OCI-LY1 (cell line): Measurements from ENCODE around the gene B3GAT1.

Source experiments
- H2AFZ ChIP-seq: fragments of 200-600 bp; sonication (generic), shearing (Covaris generic); 2 replicates; pipeline ENCODE4 v1.6.0; 2014; ENCODE audit warnings: antibody characterized with exemption, mild to moderate bottlenecking, low read length
- H3F3A ChIP-seq: fragments of 200-600 bp; sonication (generic), shearing (Covaris generic); 2 replicates; pipeline ENCODE4 v1.6.0; 2014; ENCODE audit warnings: mild to moderate bottlenecking, antibody characterized with exemption, low read length, moderate library complexity; ENCODE audit not compliant: insufficient read depth
- H3K27ac ChIP-seq: fragments of 200-600 bp; sonication (generic); 2 replicates; pipeline ENCODE4 v1.5.1; 2014; ENCODE audit warnings: low read length, mixed run types, mild to moderate bottlenecking, low read depth; ENCODE audit not compliant: poor library complexity, severe bottlenecking
- H3K27me3 ChIP-seq: fragments of 200-600 bp; sonication (generic); 2 replicates; pipeline ENCODE4 v1.6.0; 2014; ENCODE audit warnings: antibody characterized with exemption, mild to moderate bottlenecking, low read length, moderate library complexity; ENCODE audit not compliant: insufficient read depth
- H3K36me3 ChIP-seq: fragments of 200-600 bp; sonication (generic); 2 replicates; pipeline ENCODE4 v1.6.1; 2014; ENCODE audit warnings: mild to moderate bottlenecking, antibody characterized with exemption, low read length, moderate library complexity, mixed read lengths; ENCODE audit not compliant: insufficient read depth
- H3K4me1 ChIP-seq: fragments of 200-600 bp; sonication (generic); 2 replicates; pipeline ENCODE4 v1.5.1; 2014; ENCODE audit warnings: mild to moderate bottlenecking, low read length, moderate library complexity; ENCODE audit not compliant: insufficient read depth, severe bottlenecking
- H3K4me2 ChIP-seq: fragments of 200-600 bp; sonication (generic), shearing (Covaris generic); 2 replicates; pipeline ENCODE4 v1.6.1; 2014; ENCODE audit warnings: low read length
- H3K4me3 ChIP-seq: fragments of 200-600 bp; sonication (generic); 2 replicates; pipeline ENCODE4 v1.5.1; 2014; ENCODE audit warnings: low read length, low read depth, mild to moderate bottlenecking, mixed read lengths; ENCODE audit not compliant: poor library complexity, severe bottlenecking
- H3K79me2 ChIP-seq: fragments of 200-600 bp; shearing (Covaris generic); 2 replicates; pipeline ENCODE4 v1.6.1; 2016; ENCODE audit warnings: mixed run types, low read length, mixed read lengths; ENCODE audit not compliant: insufficient read depth
- H3K9ac ChIP-seq: fragments of 200-600 bp; sonication (generic), shearing (Covaris generic); 2 replicates; pipeline ENCODE4 v1.6.1; 2014; ENCODE audit warnings: mild to moderate bottlenecking, low read length, mixed read lengths
- H3K9me2 ChIP-seq: fragments of 200-600 bp; sonication (generic), shearing (Covaris generic); 2 replicates; pipeline ENCODE4 v1.6.1; 2014; ENCODE audit warnings: low read depth, mild to moderate bottlenecking, low read length, mixed read lengths
- H3K9me3 ChIP-seq: fragments of 200-600 bp; shearing (Covaris generic); 2 replicates; pipeline ENCODE4 v1.6.1; 2014; ENCODE audit warnings: low read length, mixed read lengths
- H4K20me1 ChIP-seq: fragments of 200-600 bp; sonication (generic), shearing (Covaris generic); 2 replicates; pipeline ENCODE4 v1.6.0; 2016; ENCODE audit warnings: mild to moderate bottlenecking, low read length; ENCODE audit not compliant: insufficient read depth
- CTCF ChIP-seq: fragments of 200-600 bp; sonication (generic), shearing (Covaris generic); IDR thresholded peaks from 2 replicates; pipeline ENCODE4 v1.5.1; 2017; ENCODE audit warnings: mild to moderate bottlenecking, antibody characterized with exemption, low read length, moderate library complexity, mixed read lengths
- EZH2 ChIP-seq: fragments of 200-600 bp; sonication (generic), shearing (Covaris generic); IDR thresholded peaks from 2 replicates; pipeline ENCODE4 v1.8.0; 2017; ENCODE audit warnings: borderline replicate concordance, mixed run types, mild to moderate bottlenecking, antibody characterized with exemption, low read length, moderate library complexity, mixed read lengths

The B3GAT1 gene

GRCh38 chr11:134352111-134352510, 59.9 kb downstream of the B3GAT1 start:
- Histone ChIP-seq H3K4me2 (no peak overlapping the region), H3K9me2 (no peaks in the 10 kb centered on the region), H3K79me2 (no peaks in the 10 kb centered on the region), H4K20me1 (no peaks in the 10 kb centered on the region), H3K4me1 (no peaks in the 10 kb centered on the region), H3K36me3 (no peaks in the 10 kb centered on the region), H3F3A (no peaks in the 10 kb centered on the region), H3K27ac (no peak overlapping the region), H3K9me3 (no peaks in the 10 kb centered on the region), H3K4me3 (no peak overlapping the region), H3K27me3 (no peaks in the 10 kb centered on the region), H2AFZ (no peak overlapping the region), H3K9ac (no peak overlapping the region)
- TF ChIP-seq CTCF = no peak
- TF ChIP-seq EZH2 = no peak

DNA sequence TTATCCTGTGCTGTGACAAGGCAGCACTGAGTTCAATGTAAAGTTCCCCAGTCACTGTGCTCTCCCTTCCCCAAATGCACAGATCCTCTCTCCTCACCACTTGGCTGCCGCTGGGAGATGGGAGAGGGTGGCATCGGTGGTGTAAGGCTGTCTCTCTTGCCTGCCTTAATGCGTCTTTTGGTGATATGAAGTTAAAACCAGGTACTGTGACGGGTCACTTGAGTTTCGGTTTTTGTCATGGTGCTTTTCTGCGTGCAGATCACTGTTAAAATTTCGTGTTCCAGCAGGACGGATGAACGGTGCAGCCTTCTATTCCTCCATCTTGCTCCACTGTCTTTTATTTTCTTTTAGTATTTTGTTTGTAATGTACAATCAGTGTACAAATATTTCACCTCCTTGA, 61.7 kb downstream of the B3GAT1 start:
- Histone ChIP-seq H3K9ac (no peak overlapping the region), H3K4me2 (no peak overlapping the region), H3K79me2 (no peaks in the 10 kb centered on the region), H2AFZ (no peak overlapping the region), H3K27ac (no peak overlapping the region), H3F3A (no peaks in the 10 kb centered on the region), H3K9me2 (no peaks in the 10 kb centered on the region), H3K4me3 (no peak overlapping the region), H4K20me1 (no peaks in the 10 kb centered on the region), H3K4me1 (no peaks in the 10 kb centered on the region), H3K9me3 (no peaks in the 10 kb centered on the region), H3K27me3 (no peaks in the 10 kb centered on the region), H3K36me3 (no peaks in the 10 kb centered on the region)
- TF ChIP-seq EZH2 = no peak
- TF ChIP-seq CTCF = no peak

DNA sequence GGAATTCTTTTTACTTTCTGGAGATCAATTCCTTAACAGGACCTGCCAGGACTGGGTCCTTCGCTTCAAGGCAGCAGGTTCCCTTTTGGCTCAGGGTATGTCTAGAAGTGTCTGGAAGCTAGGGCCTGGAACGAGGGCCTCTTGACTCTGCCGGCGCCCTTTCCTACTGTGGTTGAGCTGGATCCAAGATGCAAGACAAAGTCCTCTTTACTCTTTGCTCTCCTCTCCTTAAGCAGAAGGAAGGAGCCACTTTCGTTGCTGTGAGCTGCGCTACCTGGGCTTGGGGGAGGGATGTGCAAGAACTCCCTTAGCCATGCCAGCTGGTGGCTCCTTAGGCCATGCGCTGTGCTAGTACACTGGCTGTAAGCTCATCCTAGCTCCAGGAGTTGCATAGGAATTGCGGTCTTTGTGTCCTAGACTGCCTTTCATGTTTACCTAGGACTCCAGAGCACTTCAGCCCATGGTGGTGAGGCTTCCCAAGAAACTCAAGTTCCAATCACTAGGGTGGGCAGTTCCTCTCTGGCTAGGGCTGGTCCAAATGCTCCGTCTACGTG, 62.2 kb downstream of the B3GAT1 start:
- H3K27me3 ChIP-seq = no peaks in the 10 kb centered on the region
- H3K9me2 ChIP-seq = no peaks in the 10 kb centered on the region
- no peaks in the 10 kb centered on the region for H3K36me3 ChIP-seq
- no peak overlapping the region for H2AFZ ChIP-seq
- H3K4me2 ChIP-seq = no peak overlapping the region
- no peak overlapping the region for H3K4me3 ChIP-seq
- no peaks in the 10 kb centered on the region for H3K4me1 ChIP-seq
- no peak overlapping the region for H3K9ac ChIP-seq
- no peaks in the 10 kb centered on the region for H3K9me3 ChIP-seq
- no peaks in the 10 kb centered on the region for H3F3A ChIP-seq
- no peaks in the 10 kb centered on the region for H3K79me2 ChIP-seq
- H4K20me1 ChIP-seq = no peaks in the 10 kb centered on the region
- no peak for TF ChIP-seq EZH2
- no peak for TF ChIP-seq CTCF
- H3K27ac ChIP-seq = no peak overlapping the region
